PC-3 (cell line): ENCODE data around the gene RIPPLY3. TPM values are rescaled to one million over a fixed set of nuclear protein-coding genes. Genes with fewer than 3 reads are reported as not detected.

Experiments used
- ATAC-seq: fragments of 200-7000 bp; cut with Tn5 transposase; 2 replicates; pipeline ENCODE4 v1.9.1; 2020; ENCODE audit warnings: mild to moderate bottlenecking, moderate library complexity
- Bru-seq: library from RNA; stranded (reverse); fragments of 400-500 nt; gene quantifications from one replicate; lab custom pipeline; 2021; lab: Mats Ljungman, UMichigan
- BruChase-seq, 2 experiments: library from RNA; stranded (reverse); fragments of 400-500 nt; gene quantifications; one replicate each; lab custom pipeline; 2021; lab: Mats Ljungman, UMichigan
- BruUV-seq: library from RNA; stranded (reverse); fragments of 400-500 nt; replicated peaks from 2 replicates; lab custom pipeline; 2021; lab: Mats Ljungman, UMichigan
- CTCF ChIA-PET: fragments of 300-600 bp; sonication (Branson Sonifier 250); formaldehyde crosslinking; loops from one replicate; lab custom pipeline; 2022; ENCODE audit warnings: antibody characterized with exemption; lab: Charles Lee
- POLR2A ChIA-PET: fragments of 300-600 bp; sonication (Branson Sonifier 250); formaldehyde crosslinking; loops from one replicate; lab custom pipeline; 2022; ENCODE audit warnings: antibody characterized with exemption; ENCODE audit not compliant: unreplicated experiment; lab: Charles Lee
- DNase-seq: peaks from one replicate; pipeline ENCODE4 v3.0.0-alpha.2; 2015
- H2AFZ ChIP-seq: fragments of 300-600 bp; sonication (generic); 2 replicates; pipeline ENCODE4 v1.6.0; 2016; ENCODE audit warnings: antibody characterized with exemption, low read length
- H3F3A ChIP-seq: fragments of 300-600 bp; sonication (generic); one replicate; pipeline ENCODE4 v1.6.0; 2017; ENCODE audit warnings: antibody characterized with exemption, low read length, control low read depth, mild to moderate bottlenecking; ENCODE audit not compliant: unreplicated experiment
- H3K27ac ChIP-seq: fragments of 300-600 bp; sonication (generic); 2 replicates; pipeline ENCODE4 v1.5.1; 2016; ENCODE audit warnings: mild to moderate bottlenecking, low read length
- H3K27me3 ChIP-seq: fragments of 300-600 bp; sonication (generic); 2 replicates; pipeline ENCODE4 v1.6.1; 2016; ENCODE audit warnings: low read length, mixed read lengths
- H3K36me3 ChIP-seq: fragments of 300-600 bp; sonication (generic); 2 replicates; pipeline ENCODE4 v1.6.1; 2016; ENCODE audit warnings: low read depth, mixed run types, low read length, mixed read lengths
- H3K4me1 ChIP-seq: fragments of 300-600 bp; sonication (generic); 2 replicates; pipeline ENCODE4 v1.5.1; 2016; ENCODE audit warnings: low read length; ENCODE audit not compliant: insufficient read depth
- H3K4me2 ChIP-seq: fragments of 300-600 bp; sonication (generic); 2 replicates; pipeline ENCODE4 v1.6.0; 2016; ENCODE audit warnings: low read length
- H3K4me3 ChIP-seq: fragments of 300-600 bp; sonication (generic); 2 replicates; pipeline ENCODE4 v1.5.1; 2016; ENCODE audit warnings: mild to moderate bottlenecking, low read length, mixed read lengths
- H3K79me2 ChIP-seq: fragments of 300-600 bp; sonication (generic); 2 replicates; pipeline ENCODE4 v1.6.1; 2017; ENCODE audit warnings: low read length, mixed read lengths
- H3K9ac ChIP-seq: fragments of 300-600 bp; sonication (generic); 2 replicates; pipeline ENCODE4 v1.6.0; 2016; ENCODE audit warnings: mild to moderate bottlenecking, low read length
- H3K9me2 ChIP-seq: fragments of 300-600 bp; sonication (generic); replicated peaks from 2 replicates; pipeline ENCODE4 v1.6.1; 2016; ENCODE audit warnings: mixed run types, low read length, mixed read lengths
- H3K9me3 ChIP-seq: fragments of 300-600 bp; sonication (generic); 2 replicates; pipeline ENCODE4 v1.6.1; 2016; ENCODE audit warnings: low read length, mixed read lengths
- H4K20me1 ChIP-seq: fragments of 300-600 bp; sonication (generic); 2 replicates; pipeline ENCODE4 v1.6.1; 2016; ENCODE audit warnings: low read length, mixed read lengths
- EZH2 ChIP-seq: fragments of 300-600 bp; sonication (generic); IDR thresholded peaks from one replicate; pipeline ENCODE4 v1.6.1; 2017; ENCODE audit warnings: antibody characterized with exemption, mild to moderate bottlenecking, low read length; ENCODE audit not compliant: unreplicated experiment
- EZH2phosphoT487 ChIP-seq: fragments of 300-600 bp; sonication (generic); IDR thresholded peaks from 2 replicates; pipeline ENCODE4 v1.6.1; 2018; ENCODE audit warnings: mild to moderate bottlenecking, antibody characterized with exemption, low read length, borderline replicate concordance
- intact Hi-C: fragments of 100-400 bp; cut with micrococcal nuclease; formaldehyde crosslinking; loops from 2 replicates; pipeline ENCODE4 v1.9.0; 2023
- long read RNA-seq: library from polyadenylated mRNA; unstranded; transcript quantifications from one replicate; pipeline ENCODE4 v2.0.0, GENCODE V29; 2021; ENCODE audit not compliant: unreplicated experiment
- total RNA-seq: library from RNA; depleted of rRNA; stranded (reverse); fragments of >200 nt; gene quantifications from 2 replicates; pipeline ENCODE4 v1.2.3, GENCODE V29; 2014; rRNA removed
- TF ChIP-seq, protein P1 (sequence below): fragments of 300-600 bp; sonication (generic); conservative IDR thresholded peaks from 2 replicates; pipeline ENCODE4 v1.5.1; 2017; ENCODE audit warnings: antibody characterized with exemption, low read depth, mild to moderate bottlenecking, low read length

RIPPLY3 gene, protein sequence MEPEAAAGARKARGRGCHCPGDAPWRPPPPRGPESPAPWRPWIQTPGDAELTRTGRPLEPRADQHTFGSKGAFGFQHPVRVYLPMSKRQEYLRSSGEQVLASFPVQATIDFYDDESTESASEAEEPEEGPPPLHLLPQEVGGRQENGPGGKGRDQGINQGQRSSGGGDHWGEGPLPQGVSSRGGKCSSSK
- total RNA-seq (10.0 and 11.4 TPM in 2 replicates), Bru-seq, nascent RNA (percentile 56 among the genes with signal in this experiment), BruChase-seq, experiment 1, labeled RNA remaining after a 6-hour chase (percentile 46 among the genes with signal in this experiment), BruChase-seq, experiment 2, labeled RNA remaining after a 2-hour chase (percentile 49 among the genes with signal in this experiment)
- long read RNA-seq, transcript RIPPLY3-201 (4 exons, 2,235 nt) = major isoform, 11 of 17 reads
- long read RNA-seq, partial matches to known transcripts = 4 of 17 reads
- long read RNA-seq, other reads (novel, unspliced or antisense) = 2 of 17 reads

DNA sequence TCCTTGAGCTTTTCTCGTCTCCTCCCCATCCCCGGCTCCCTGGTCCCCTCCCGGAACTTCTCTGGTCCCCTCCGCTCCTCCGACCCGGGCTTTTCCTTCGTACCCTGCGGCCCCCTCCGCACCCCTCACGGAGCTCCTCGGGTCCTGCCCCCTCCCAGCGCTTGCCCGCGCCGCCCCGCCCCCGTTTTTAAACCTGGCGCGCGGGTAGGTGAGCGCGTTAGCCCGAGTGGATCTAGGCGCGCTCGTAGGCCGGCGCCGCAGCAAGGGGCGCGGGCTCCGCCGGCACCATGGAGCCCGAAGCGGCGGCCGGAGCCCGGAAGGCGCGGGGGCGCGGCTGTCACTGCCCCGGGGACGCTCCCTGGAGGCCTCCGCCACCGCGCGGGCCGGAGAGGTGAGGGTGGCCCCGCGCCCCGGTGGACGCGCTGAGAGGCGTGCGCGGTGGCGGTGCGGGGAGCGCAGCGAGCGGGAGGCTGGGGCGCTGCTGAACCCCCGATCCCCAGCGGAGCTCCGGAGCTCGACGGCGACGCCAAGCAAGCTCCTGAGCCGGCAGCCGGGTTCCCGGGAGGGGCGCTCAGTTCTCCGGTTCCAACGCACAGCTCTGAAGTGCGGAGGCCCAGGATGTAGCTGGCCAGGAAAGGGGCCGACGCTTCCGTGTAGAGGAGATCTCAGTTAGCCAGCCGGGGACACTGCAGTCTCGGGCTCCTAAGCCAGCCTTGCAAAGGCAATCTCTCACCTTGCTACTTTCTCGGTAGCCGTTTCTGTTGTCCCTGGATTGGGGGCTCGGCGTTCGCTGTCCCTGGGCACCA, at the start of gene RIPPLY3:
Gene RIPPLY3 (plus strand): TSS at position 217 of the 806 bp plus-strand sequence. CDS start 71 bp downstream, at position 288.
- peak within 1 kb of the TSS; percentile 86 for H3K4me2 ChIP-seq
- TF ChIP-seq, protein P1, sequence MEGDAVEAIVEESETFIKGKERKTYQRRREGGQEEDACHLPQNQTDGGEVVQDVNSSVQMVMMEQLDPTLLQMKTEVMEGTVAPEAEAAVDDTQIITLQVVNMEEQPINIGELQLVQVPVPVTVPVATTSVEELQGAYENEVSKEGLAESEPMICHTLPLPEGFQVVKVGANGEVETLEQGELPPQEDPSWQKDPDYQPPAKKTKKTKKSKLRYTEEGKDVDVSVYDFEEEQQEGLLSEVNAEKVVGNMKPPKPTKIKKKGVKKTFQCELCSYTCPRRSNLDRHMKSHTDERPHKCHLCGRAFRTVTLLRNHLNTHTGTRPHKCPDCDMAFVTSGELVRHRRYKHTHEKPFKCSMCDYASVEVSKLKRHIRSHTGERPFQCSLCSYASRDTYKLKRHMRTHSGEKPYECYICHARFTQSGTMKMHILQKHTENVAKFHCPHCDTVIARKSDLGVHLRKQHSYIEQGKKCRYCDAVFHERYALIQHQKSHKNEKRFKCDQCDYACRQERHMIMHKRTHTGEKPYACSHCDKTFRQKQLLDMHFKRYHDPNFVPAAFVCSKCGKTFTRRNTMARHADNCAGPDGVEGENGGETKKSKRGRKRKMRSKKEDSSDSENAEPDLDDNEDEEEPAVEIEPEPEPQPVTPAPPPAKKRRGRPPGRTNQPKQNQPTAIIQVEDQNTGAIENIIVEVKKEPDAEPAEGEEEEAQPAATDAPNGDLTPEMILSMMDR = no peak
- TF ChIP-seq EZH2phosphoT487 = no peak
- no peak for TF ChIP-seq EZH2
- no TSS peak for BruUV-seq

DNA sequence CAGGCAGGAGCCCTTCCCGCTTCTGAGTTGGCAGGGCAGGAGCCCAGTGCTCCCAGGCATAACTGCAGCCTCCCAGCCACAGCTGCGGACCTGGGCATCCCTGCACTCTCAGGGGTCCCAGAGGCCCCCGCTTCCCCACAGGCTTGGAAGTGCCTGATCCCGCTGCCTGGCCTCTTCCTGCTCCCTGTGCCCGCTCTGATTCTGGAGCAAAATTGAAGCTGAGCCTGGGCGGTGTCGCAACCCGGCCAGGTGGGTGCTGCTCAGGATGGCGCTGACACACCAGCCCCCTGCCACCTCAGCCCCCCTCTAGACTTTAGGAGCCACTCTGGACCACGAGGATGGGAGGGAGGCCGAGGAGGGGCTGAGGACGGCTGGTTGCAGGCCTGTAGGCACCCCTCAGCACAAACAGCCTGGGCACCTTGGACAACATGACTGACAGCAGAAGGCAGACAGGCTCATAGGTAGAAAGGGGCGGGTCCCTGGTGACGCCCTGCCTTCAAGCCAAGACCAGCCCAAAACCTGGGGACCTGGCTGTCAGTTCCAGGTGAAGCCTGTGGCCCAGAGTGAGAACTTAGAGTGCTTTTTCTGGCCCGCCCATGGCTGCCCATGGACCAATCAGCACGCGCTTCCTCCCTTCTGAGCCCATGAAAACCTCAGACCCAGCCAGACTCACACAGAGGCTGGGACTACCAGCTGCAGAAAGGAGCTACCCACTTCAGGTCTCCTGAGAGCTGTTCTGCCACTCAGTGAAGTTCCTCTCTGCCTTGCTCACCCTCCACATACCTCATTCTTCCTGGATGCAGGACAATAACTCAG, 47.3 kb upstream of the RIPPLY3 start:
- Histone ChIP-seq H3K36me3 (peaks cover 17% of the 10 kb centered on the region; the same call in 1 of the 2 replicates), H3K4me3 (no peak overlapping the region), H3F3A (no peaks in the 10 kb centered on the region), H3K4me2 (no peak overlapping the region), H3K9ac (no peak overlapping the region), H3K27me3 (no peaks in the 10 kb centered on the region), H3K79me2 (peaks cover 8% of the 10 kb centered on the region), H3K9me3 (no peaks in the 10 kb centered on the region), H3K27ac (no peak overlapping the region), H4K20me1 (no peaks in the 10 kb centered on the region), H2AFZ (no peak overlapping the region), H3K9me2 (no peaks in the 10 kb centered on the region), H3K4me1 (no peaks in the 10 kb centered on the region)
- intact Hi-C loops = no loop called here
- no peak for DNase-seq
- BruUV-seq = no TSS peak
- no peak for TF ChIP-seq EZH2
- TF ChIP-seq EZH2phosphoT487 = no peak
- TF ChIP-seq, protein P1 = no peak
- peak; percentile 37; the same call in 1 of the 2 replicates for ATAC-seq
- CTCF ChIA-PET = no interaction called here
- POLR2A ChIA-PET = no interaction called here

More for the DNA sequence above, at the start of gene RIPPLY3:
- Histone ChIP-seq H3K4me1 (peaks cover 13% of the 10 kb centered on the region; the same call in 1 of the 2 replicates), H3K9me2 (no peaks in the 10 kb centered on the region), H3K9ac (peak within 1 kb of the TSS; percentile 41; the same call in 1 of the 2 replicates), H2AFZ (peak within 1 kb of the TSS; percentile 100), H3K27me3 (no peaks in the 10 kb centered on the region), H4K20me1 (no peaks in the 10 kb centered on the region), H3K4me3 (peak within 1 kb of the TSS; percentile 76), H3K27ac (no peak within 1 kb of the TSS), H3K79me2 (no peaks in the 10 kb centered on the region), H3K36me3 (no peaks in the 10 kb centered on the region), H3K9me3 (no peaks in the 10 kb centered on the region), H3F3A (no peaks in the 10 kb centered on the region)
- POLR2A ChIA-PET = interaction anchor here (0.5 to 0.6 kb wide), 3 partner anchors 21 to 34 kb away, joined by 3 to 5 read pairs (median 3); no protein-coding TSS in a partner anchor
- ATAC-seq (peak; percentile 47), DNase-seq (peak; percentile 45)
- intact Hi-C loops = loop anchor here (5.0 kb wide), 1 partner anchor 81 kb away; no protein-coding TSS in a partner anchor
- CTCF ChIA-PET = no interaction called here
